ENCODE results near the gene LRP1. TPM values are rescaled to one million over a fixed set of nuclear protein-coding genes. Genes with fewer than 3 reads are reported as not detected.

The LRP1 gene
- total RNA-seq, 1 experiment from 2014 or later = 0.56 TPM

DNA sequence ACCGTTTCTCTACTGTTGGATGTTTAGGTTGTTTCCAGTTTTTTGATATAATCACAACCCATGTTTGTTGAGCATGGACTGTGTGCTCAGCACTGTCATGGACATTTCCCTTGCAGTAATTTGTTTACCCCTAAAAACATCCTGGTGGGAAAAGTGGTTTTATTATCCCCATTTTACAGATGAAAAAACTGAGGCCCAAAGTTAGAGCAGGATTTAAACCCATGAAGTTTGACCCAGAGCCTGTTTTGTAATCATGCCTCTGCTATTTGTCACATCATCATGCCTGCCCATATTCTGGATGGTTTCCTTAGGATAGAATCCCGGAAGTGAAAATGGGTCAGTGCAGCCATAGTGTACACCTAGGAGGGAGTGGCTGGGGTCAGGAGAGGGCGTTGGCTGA, 36.2 kb downstream of the LRP1 start:
- Histone ChIP-seq H3K9me2 (replicated peaks; ENCODE audit: insufficient read depth, low read length) (no peaks in the 10 kb centered on the region), H3K4me1 (ENCODE audit: low read length) (no peaks in the 10 kb centered on the region), H4K20me1 (ENCODE audit: insufficient read depth, low read depth, low read length) (no peaks in the 10 kb centered on the region), H3K79me2 (ENCODE audit: low read length) (no peaks in the 10 kb centered on the region), H3K4me3 (ENCODE audit: low read length) (no peak overlapping the region), H3K27ac (ENCODE audit: low read length) (no peak overlapping the region), H3K9ac (ENCODE audit: low read length) (no peak overlapping the region), H3K9me3 (ENCODE audit: low read length) (no peaks in the 10 kb centered on the region), H3K36me3 (ENCODE audit: insufficient read depth, low read length) (no peaks in the 10 kb centered on the region), H2AFZ (ENCODE audit: low read length) (no peak overlapping the region), H3K27me3 (ENCODE audit: low read length) (no peaks in the 10 kb centered on the region), H3K4me2 (ENCODE audit: low read depth, low read length, poor library complexity, severe bottlenecking) (no peak overlapping the region)
- DNase-seq = no peak

DNA sequence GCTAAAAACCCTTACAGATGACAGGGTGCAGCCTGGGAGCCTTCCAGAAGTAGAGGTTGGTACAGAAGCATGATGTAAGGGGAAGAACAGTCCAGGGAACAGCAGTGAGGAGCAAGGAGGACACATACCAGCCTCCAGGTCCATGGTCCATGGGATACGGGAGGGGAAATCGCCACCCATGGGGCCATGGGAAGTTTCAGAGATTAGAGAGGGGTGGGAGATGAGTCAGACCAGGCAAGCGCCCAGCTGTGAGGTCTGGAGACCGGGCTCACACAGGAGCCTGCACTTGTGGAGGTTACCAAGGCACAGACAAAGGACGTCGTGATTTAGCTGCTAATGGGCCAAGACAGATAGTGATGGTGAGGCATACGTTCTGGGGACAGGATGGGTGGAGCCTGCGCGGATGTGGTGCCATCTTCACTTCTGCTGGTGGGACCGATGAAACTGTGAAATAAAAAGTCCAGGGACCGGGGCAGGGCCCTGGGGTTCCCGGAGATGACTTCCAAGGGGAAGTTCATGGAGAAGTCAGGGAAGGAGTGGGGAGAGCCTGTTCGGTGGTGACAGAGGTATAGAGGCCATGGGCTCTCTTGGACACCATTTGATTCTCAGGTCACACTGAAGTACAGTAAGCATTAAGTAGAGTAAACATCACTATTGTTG, 36.8 kb downstream of the LRP1 start:
- H3K9me3 ChIP-seq (ENCODE audit: low read length) = no peaks in the 10 kb centered on the region
- no peaks in the 10 kb centered on the region for H3K4me1 ChIP-seq (ENCODE audit: low read length)
- H3K36me3 ChIP-seq (ENCODE audit: insufficient read depth, low read length) = no peaks in the 10 kb centered on the region
- H4K20me1 ChIP-seq (ENCODE audit: insufficient read depth, low read depth, low read length) = no peaks in the 10 kb centered on the region
- H2AFZ ChIP-seq (ENCODE audit: low read length) = no peak overlapping the region
- H3K4me2 ChIP-seq (ENCODE audit: low read depth, low read length, poor library complexity, severe bottlenecking) = no peak overlapping the region
- H3K9ac ChIP-seq (ENCODE audit: low read length) = no peak overlapping the region
- H3K79me2 ChIP-seq (ENCODE audit: low read length) = no peaks in the 10 kb centered on the region
- no peak for DNase-seq
- H3K27me3 ChIP-seq (ENCODE audit: low read length) = no peaks in the 10 kb centered on the region
- no peaks in the 10 kb centered on the region for H3K9me2 ChIP-seq (replicated peaks; ENCODE audit: insufficient read depth, low read length)
- H3K27ac ChIP-seq (ENCODE audit: low read length) = no peak overlapping the region
- H3K4me3 ChIP-seq (ENCODE audit: low read length) = no peak overlapping the region

DNA sequence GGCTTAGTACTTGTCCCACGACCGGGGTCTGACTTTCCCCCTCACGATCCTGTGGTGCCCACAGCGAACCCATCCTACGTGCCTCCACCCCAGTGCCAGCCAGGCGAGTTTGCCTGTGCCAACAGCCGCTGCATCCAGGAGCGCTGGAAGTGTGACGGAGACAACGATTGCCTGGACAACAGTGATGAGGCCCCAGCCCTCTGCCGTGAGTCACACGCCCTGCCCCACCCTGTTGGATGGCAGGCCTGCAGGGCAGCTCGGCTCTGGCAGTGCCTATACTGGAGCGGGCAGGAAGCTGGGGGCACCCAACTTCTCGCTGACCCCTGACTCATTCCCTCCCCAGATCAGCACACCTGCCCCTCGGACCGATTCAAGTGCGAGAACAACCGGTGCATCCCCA, 37.5 kb downstream of the LRP1 start:
- H3K4me2 ChIP-seq (ENCODE audit: low read depth, low read length, poor library complexity, severe bottlenecking) = no peak overlapping the region
- no peak for DNase-seq
- H3K9me2 ChIP-seq (replicated peaks; ENCODE audit: insufficient read depth, low read length) = no peaks in the 10 kb centered on the region

DNA sequence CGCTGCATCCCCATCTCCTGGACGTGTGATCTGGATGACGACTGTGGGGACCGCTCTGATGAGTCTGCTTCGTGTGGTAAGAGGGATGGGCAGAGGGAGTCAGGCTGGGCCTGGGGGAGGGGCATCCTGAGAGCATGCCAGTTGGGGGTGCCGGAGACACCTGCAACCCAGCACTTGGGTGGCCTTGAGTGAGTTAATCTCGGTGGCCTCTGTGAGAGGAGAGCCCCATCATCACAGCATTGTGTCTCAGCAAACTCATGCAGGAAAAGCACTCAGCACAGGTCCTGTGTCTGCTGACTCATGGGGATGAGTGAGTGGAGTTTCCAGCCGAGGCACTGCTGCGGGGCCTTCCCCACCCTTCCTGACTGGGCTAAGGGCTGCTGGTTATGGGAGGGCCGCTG, 38.7 kb downstream of the LRP1 start:
- Histone ChIP-seq H3K36me3 (ENCODE audit: insufficient read depth, low read length) (no peaks in the 10 kb centered on the region), H3K4me2 (ENCODE audit: low read depth, low read length, poor library complexity, severe bottlenecking) (no peak overlapping the region), H3K9ac (ENCODE audit: low read length) (no peak overlapping the region), H3K4me1 (ENCODE audit: low read length) (no peaks in the 10 kb centered on the region), H2AFZ (ENCODE audit: low read length) (no peak overlapping the region), H3K79me2 (ENCODE audit: low read length) (no peaks in the 10 kb centered on the region), H3K4me3 (ENCODE audit: low read length) (no peak overlapping the region), H3K27me3 (ENCODE audit: low read length) (no peaks in the 10 kb centered on the region), H3K9me2 (replicated peaks; ENCODE audit: insufficient read depth, low read length) (no peaks in the 10 kb centered on the region), H4K20me1 (ENCODE audit: insufficient read depth, low read depth, low read length) (no peaks in the 10 kb centered on the region), H3K9me3 (ENCODE audit: low read length) (no peaks in the 10 kb centered on the region), H3K27ac (ENCODE audit: low read length) (no peak overlapping the region)
- DNase-seq = no peak

More for the DNA sequence above, 37.5 kb downstream of the LRP1 start:
- Histone ChIP-seq H3K4me1 (ENCODE audit: low read length) (no peaks in the 10 kb centered on the region), H3K27ac (ENCODE audit: low read length) (no peak overlapping the region), H4K20me1 (ENCODE audit: insufficient read depth, low read depth, low read length) (no peaks in the 10 kb centered on the region), H2AFZ (ENCODE audit: low read length) (no peak overlapping the region), H3K36me3 (ENCODE audit: insufficient read depth, low read length) (no peaks in the 10 kb centered on the region), H3K9me3 (ENCODE audit: low read length) (no peaks in the 10 kb centered on the region), H3K79me2 (ENCODE audit: low read length) (no peaks in the 10 kb centered on the region), H3K9ac (ENCODE audit: low read length) (no peak overlapping the region), H3K4me3 (ENCODE audit: low read length) (no peak overlapping the region), H3K27me3 (ENCODE audit: low read length) (no peaks in the 10 kb centered on the region)

DNA sequence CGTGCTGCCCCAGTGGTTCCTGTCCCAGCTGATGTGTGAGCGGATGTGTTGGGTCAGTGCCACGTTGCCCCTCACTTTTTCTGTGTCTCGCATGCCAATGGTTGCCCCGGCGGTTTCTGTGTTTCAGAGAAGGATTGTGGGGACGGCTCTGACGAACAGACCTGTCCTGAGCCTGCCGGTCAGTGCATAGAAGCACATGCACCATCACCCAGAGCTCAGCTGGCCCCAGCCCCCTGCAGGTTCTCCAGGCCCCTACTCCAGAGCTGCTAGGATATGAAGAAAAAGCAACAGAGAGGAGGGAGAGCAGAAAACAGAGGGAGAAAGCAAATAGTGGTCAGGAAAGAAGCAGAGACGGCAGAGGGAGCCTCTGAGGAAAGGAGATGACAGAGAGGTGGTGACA, 39.8 kb downstream of the LRP1 start:
- no peaks in the 10 kb centered on the region for H3K36me3 ChIP-seq (ENCODE audit: insufficient read depth, low read length)
- no peaks in the 10 kb centered on the region for H4K20me1 ChIP-seq (ENCODE audit: insufficient read depth, low read depth, low read length)
- no peak overlapping the region for H3K4me2 ChIP-seq (ENCODE audit: low read depth, low read length, poor library complexity, severe bottlenecking)
- H3K27me3 ChIP-seq (ENCODE audit: low read length) = no peaks in the 10 kb centered on the region
- no peak overlapping the region for H3K9ac ChIP-seq (ENCODE audit: low read length)
- H3K27ac ChIP-seq (ENCODE audit: low read length) = no peak overlapping the region
- no peaks in the 10 kb centered on the region for H3K9me3 ChIP-seq (ENCODE audit: low read length)
- no peaks in the 10 kb centered on the region for H3K4me1 ChIP-seq (ENCODE audit: low read length)
- H2AFZ ChIP-seq (ENCODE audit: low read length) = no peak overlapping the region
- no peak overlapping the region for H3K4me3 ChIP-seq (ENCODE audit: low read length)
- H3K9me2 ChIP-seq (replicated peaks; ENCODE audit: insufficient read depth, low read length) = no peaks in the 10 kb centered on the region
- no peaks in the 10 kb centered on the region for H3K79me2 ChIP-seq (ENCODE audit: low read length)
- no peak for DNase-seq

DNA sequence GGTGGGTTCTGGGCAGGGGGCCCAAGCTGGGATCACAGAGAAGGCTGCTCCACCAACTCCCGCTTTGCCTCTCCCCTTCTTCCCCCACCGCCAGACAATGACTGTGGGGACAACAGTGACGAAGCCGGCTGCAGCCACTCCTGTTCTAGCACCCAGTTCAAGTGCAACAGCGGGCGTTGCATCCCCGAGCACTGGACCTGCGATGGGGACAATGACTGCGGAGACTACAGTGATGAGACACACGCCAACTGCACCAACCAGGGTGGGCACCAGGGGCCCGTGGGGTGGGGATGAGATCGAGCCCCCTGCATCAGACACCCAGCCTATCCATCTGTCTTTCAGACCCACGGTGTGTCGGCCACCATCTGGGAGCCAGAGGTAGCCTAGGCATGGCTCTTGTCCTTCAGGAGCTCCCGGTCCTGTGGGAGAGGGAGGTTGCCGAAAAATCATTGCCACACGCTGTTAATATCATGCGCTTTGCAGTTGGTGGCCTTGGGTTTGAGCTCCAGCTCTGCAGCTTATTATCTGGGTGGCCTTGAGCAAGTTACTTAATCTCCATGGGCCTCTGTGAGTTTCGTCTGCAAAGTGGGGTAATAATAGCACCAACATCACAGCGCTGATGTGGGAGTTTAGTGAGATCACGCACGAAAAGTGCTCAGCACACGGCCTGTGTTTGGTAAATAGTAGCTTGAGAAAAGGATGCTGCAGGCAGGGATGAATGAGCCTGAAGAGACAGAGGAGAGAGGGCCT, 40.9 kb downstream of the LRP1 start:
- H3K4me1 ChIP-seq (ENCODE audit: low read length) = no peaks in the 10 kb centered on the region
- H3K79me2 ChIP-seq (ENCODE audit: low read length) = no peaks in the 10 kb centered on the region
- no peaks in the 10 kb centered on the region for H3K9me2 ChIP-seq (replicated peaks; ENCODE audit: insufficient read depth, low read length)
- H3K27me3 ChIP-seq (ENCODE audit: low read length) = no peaks in the 10 kb centered on the region
- no peaks in the 10 kb centered on the region for H3K9me3 ChIP-seq (ENCODE audit: low read length)
- H3K27ac ChIP-seq (ENCODE audit: low read length) = no peak overlapping the region
- H3K9ac ChIP-seq (ENCODE audit: low read length) = no peak overlapping the region
- no peak for DNase-seq
- no peaks in the 10 kb centered on the region for H3K36me3 ChIP-seq (ENCODE audit: insufficient read depth, low read length)
- no peak overlapping the region for H3K4me2 ChIP-seq (ENCODE audit: low read depth, low read length, poor library complexity, severe bottlenecking)
- H2AFZ ChIP-seq (ENCODE audit: low read length) = no peak overlapping the region
- no peak overlapping the region for H3K4me3 ChIP-seq (ENCODE audit: low read length)
- no peaks in the 10 kb centered on the region for H4K20me1 ChIP-seq (ENCODE audit: insufficient read depth, low read depth, low read length)

DNA sequence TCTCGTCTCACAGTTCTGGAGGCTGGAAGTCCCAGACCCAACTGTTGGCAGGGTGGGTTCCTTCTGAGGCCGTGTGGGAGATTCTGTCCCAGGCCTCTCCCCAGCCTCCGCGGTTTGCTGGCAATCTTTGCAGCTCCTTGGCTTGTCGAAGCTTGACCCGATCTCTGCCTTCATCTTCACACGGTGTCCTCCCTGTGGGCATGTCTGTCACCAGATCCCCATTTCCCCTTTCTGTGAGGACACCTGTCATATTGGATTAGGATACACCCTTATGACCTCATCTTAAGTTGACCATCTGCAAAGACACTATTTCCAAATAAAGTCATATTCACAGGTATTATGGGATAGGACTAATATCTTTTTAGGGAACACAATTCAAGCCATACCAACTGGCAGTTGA, 41.7 kb downstream of the LRP1 start:
- H3K79me2 ChIP-seq (ENCODE audit: low read length) = no peaks in the 10 kb centered on the region
- no peak overlapping the region for H3K27ac ChIP-seq (ENCODE audit: low read length)
- no peaks in the 10 kb centered on the region for H3K36me3 ChIP-seq (ENCODE audit: insufficient read depth, low read length)
- H3K4me1 ChIP-seq (ENCODE audit: low read length) = no peaks in the 10 kb centered on the region
- H3K4me2 ChIP-seq (ENCODE audit: low read depth, low read length, poor library complexity, severe bottlenecking) = no peak overlapping the region
- no peak overlapping the region for H3K9ac ChIP-seq (ENCODE audit: low read length)
- H4K20me1 ChIP-seq (ENCODE audit: insufficient read depth, low read depth, low read length) = no peaks in the 10 kb centered on the region
- H3K9me3 ChIP-seq (ENCODE audit: low read length) = no peaks in the 10 kb centered on the region
- DNase-seq = no peak
- no peaks in the 10 kb centered on the region for H3K27me3 ChIP-seq (ENCODE audit: low read length)
- no peaks in the 10 kb centered on the region for H3K9me2 ChIP-seq (replicated peaks; ENCODE audit: insufficient read depth, low read length)
- no peak overlapping the region for H2AFZ ChIP-seq (ENCODE audit: low read length)
- H3K4me3 ChIP-seq (ENCODE audit: low read length) = no peak overlapping the region

DNA sequence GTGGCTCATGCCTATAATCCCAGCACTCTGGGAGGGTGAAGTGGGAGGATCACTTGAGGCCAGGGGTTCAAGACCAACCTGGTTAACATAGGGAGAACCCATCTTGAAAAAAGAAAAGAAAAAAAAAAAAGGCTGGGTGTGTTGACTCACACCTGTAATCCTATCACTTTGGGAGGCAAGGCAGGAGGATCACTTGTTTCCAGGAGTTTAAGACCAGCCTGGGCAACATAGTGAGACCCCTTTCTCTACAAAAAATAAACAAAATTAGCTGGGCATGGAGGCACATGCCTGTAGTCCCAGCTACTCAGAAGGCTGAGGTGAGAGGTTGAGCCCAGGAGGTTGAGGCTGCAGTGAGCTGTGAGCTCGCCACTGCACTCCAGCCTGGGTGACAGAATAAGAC, 42.1 kb downstream of the LRP1 start:
- no peak overlapping the region for H3K4me2 ChIP-seq (ENCODE audit: low read depth, low read length, poor library complexity, severe bottlenecking)
- H3K36me3 ChIP-seq (ENCODE audit: insufficient read depth, low read length) = no peaks in the 10 kb centered on the region
- H3K79me2 ChIP-seq (ENCODE audit: low read length) = no peaks in the 10 kb centered on the region
- no peak for DNase-seq
- H3K9ac ChIP-seq (ENCODE audit: low read length) = no peak overlapping the region
- H3K27ac ChIP-seq (ENCODE audit: low read length) = no peak overlapping the region
- H3K4me3 ChIP-seq (ENCODE audit: low read length) = no peak overlapping the region
- no peak overlapping the region for H2AFZ ChIP-seq (ENCODE audit: low read length)
- no peaks in the 10 kb centered on the region for H4K20me1 ChIP-seq (ENCODE audit: insufficient read depth, low read depth, low read length)
- H3K9me3 ChIP-seq (ENCODE audit: low read length) = no peaks in the 10 kb centered on the region
- no peaks in the 10 kb centered on the region for H3K27me3 ChIP-seq (ENCODE audit: low read length)
- H3K9me2 ChIP-seq (replicated peaks; ENCODE audit: insufficient read depth, low read length) = no peaks in the 10 kb centered on the region
- H3K4me1 ChIP-seq (ENCODE audit: low read length) = no peaks in the 10 kb centered on the region
